ENCODE data around the gene DIMT1. TPM values are rescaled to one million over a fixed set of nuclear protein-coding genes. Genes with fewer than 3 reads are reported as not detected.

DIMT1 gene
- total and polyA plus RNA-seq, 2 of the 8 experiments (the other 6 are each of a cell fraction or from before 2014, with no cell fraction given) = 19.3 to 42.1 TPM

- TF ChIP-seq CHD7 (IDR thresholded peaks at IDR 0.05; ENCODE audit: insufficient replicate concordance, low read length) = no peak
- TF ChIP-seq TEAD4 (IDR thresholded peaks at IDR 0.05; ENCODE audit: low read depth, low read length) = no peak
- TF ChIP-seq GABPA (IDR thresholded peaks at IDR 0.05; ENCODE audit: borderline replicate concordance, insufficient read depth, low read length) = no peak
- no peak for TF ChIP-seq RXRA (IDR thresholded peaks at IDR 0.05; ENCODE audit: insufficient read depth, low read depth, low read length)
Observed at GRCh38 chr5:62371409-62371808, 32.3 kb downstream of the DIMT1 start (continued).
